HepG2 (cell line): ENCODE data around the gene TMEM200A. TPM values are rescaled to one million over a fixed set of nuclear protein-coding genes. Genes with fewer than 3 reads are reported as not detected.

Experiments used
- ATAC-seq: fragments of 200-7000 bp; cut with Tn5 transposase; 3 replicates; pipeline ENCODE4 v1.9.1; 2020; ENCODE audit warnings: mild to moderate bottlenecking, moderate library complexity
- BruUV-seq: library from RNA; stranded (reverse); fragments of 400-500 nt; replicated peaks from 2 replicates; lab custom pipeline; 2021; lab: Mats Ljungman, UMichigan
- CTCF ChIA-PET: fragments of 300-600 bp; formaldehyde crosslinking; extraction: SDS; loops from one replicate; lab custom pipeline; 2021; ENCODE audit warnings: low total read pairs, inconsistent platforms, low intra/inter-chr PET ratio; lab: Yijun Ruan, JAX
- POLR2A ChIA-PET: fragments of 350-600 bp; sonication (Branson Sonifier 250); formaldehyde crosslinking; loops from one replicate; lab custom pipeline; 2020; ENCODE audit warnings: antibody characterized with exemption, inconsistent platforms; lab: Yijun Ruan, JAX
- DNase-seq: peaks from one replicate; pipeline ENCODE4 v3.0.0-alpha.2; 2015; ENCODE audit warnings: low spot score
- FAIRE-seq: peaks from 3 replicates; lab custom pipeline; 2011; peaks lifted over from hg19 to GRCh38; lab: Jason Lieb, UNC
- H2AFZ ChIP-seq: one replicate; pipeline ENCODE4 v1.6.1; 2011; ENCODE audit warnings: low read length, inconsistent platforms
- H3K27ac ChIP-seq: fragments of 300-600 bp; 3 replicates; pipeline ENCODE4 v1.8.0; 2011; ENCODE audit warnings: mixed run types, mild to moderate bottlenecking, mixed read lengths, low read length, inconsistent platforms; ENCODE audit not compliant: insufficient read depth; ENCODE audit errors: extremely low read length
- H3K27me3 ChIP-seq, 2 experiments: fragments of 200-600 bp in 1 of 2; 2 replicates in 1 of 2; 3 replicates in 1 of 2; pipeline versions ENCODE4 v1.6.0 to v1.8.0; 2011; ENCODE audit warnings: low read length in 2 of 2, mild to moderate bottlenecking in 2 of 2, moderate library complexity in 2 of 2, inconsistent platforms in 1 of 2; ENCODE audit not compliant: insufficient read depth in 2 of 2, control insufficient read depth in 1 of 2
- H3K36me3 ChIP-seq, 2 experiments: fragments of 200-600 bp in 1 of 2; replicated peaks in 1 of 2; 2 replicates in 1 of 2; 3 replicates in 1 of 2; pipeline versions ENCODE4 v1.5.1 to v1.8.0; 2011; ENCODE audit warnings: low read length in 2 of 2, inconsistent platforms in 1 of 2; ENCODE audit not compliant: insufficient read depth in 2 of 2, control insufficient read depth in 1 of 2
- H3K4me1 ChIP-seq: 2 replicates; pipeline ENCODE4 v1.5.1; 2012; ENCODE audit warnings: low read length, inconsistent platforms; ENCODE audit not compliant: insufficient read depth
- H3K4me2 ChIP-seq: 2 replicates; pipeline ENCODE4 v1.6.0; 2011; ENCODE audit warnings: low read depth, low read length, inconsistent platforms
- H3K4me3 ChIP-seq, 3 experiments: fragments of 200-600 bp in 1 of 3; sonication (generic), shearing (Covaris generic) in 1 of 3; replicated peaks in 1 of 3; 2 replicates each; pipeline ENCODE4 v1.5.1; 2011 to 2016; ENCODE audit warnings: low read length in 3 of 3, inconsistent platforms in 2 of 3, low read depth in 2 of 3, mild to moderate bottlenecking in 2 of 3, control low read depth in 1 of 3, mixed read lengths in 1 of 3; ENCODE audit not compliant: insufficient read depth in 1 of 3
- H3K79me2 ChIP-seq: one replicate; pipeline ENCODE4 v1.6.1; 2011; ENCODE audit warnings: low read length, inconsistent platforms; ENCODE audit not compliant: insufficient read depth
- H3K9ac ChIP-seq: 2 replicates; pipeline ENCODE4 v1.6.0; 2011; ENCODE audit warnings: mild to moderate bottlenecking, low read depth, low read length, inconsistent platforms; ENCODE audit not compliant: insufficient read depth
- H3K9me3 ChIP-seq: 2 replicates; pipeline ENCODE4 v1.5.1; 2012; ENCODE audit warnings: mild to moderate bottlenecking, low read length
- H4K20me1 ChIP-seq: 2 replicates; pipeline ENCODE4 v1.6.0; 2011; ENCODE audit warnings: inconsistent platforms, mild to moderate bottlenecking, low read length, moderate library complexity; ENCODE audit not compliant: insufficient read depth
- CEBPB ChIP-seq: IDR thresholded peaks from 2 replicates; pipeline ENCODE4 v1.6.1; 2011; ENCODE audit warnings: low read depth, low read length, improper control_type of control experiment, borderline replicate concordance
- HINFP ChIP-seq: sonication (generic); formaldehyde crosslinking; IDR thresholded peaks from 2 replicates; pipeline ENCODE4 v1.4.0; 2020; ENCODE audit warnings: low read depth, mild to moderate bottlenecking, missing genetic modification reagents
- KMT2A ChIP-seq: sonication (generic); formaldehyde crosslinking; IDR thresholded peaks from 2 replicates; pipeline ENCODE4 v1.4.0; 2020; ENCODE audit warnings: missing genetic modification reagents
- RARA ChIP-seq: IDR thresholded peaks from 2 replicates; pipeline ENCODE4 v1.6.1; 2016; ENCODE audit warnings: missing genetic modification reagents, missing compliant biosample characterization
- ZNF3 ChIP-seq: IDR thresholded peaks from 2 replicates; pipeline ENCODE4 v1.7.0; 2017; ENCODE audit warnings: inconsistent platforms
- ZNF44 ChIP-seq: sonication (generic); formaldehyde crosslinking; IDR thresholded peaks from 2 replicates; pipeline ENCODE4 v1.5.1; 2020; ENCODE audit warnings: mild to moderate bottlenecking, missing genetic modification reagents
- ZNF441 ChIP-seq: sonication (generic); formaldehyde crosslinking; IDR thresholded peaks from 2 replicates; pipeline ENCODE4 v1.7.0; 2021; ENCODE audit warnings: missing genetic modification reagents, borderline replicate concordance
- ZNF446 ChIP-seq: sonication (generic); formaldehyde crosslinking; IDR thresholded peaks from 2 replicates; pipeline ENCODE4 v1.5.0; 2020; ENCODE audit warnings: mild to moderate bottlenecking, missing genetic modification reagents
- ZNF574 ChIP-seq: sonication (generic); formaldehyde crosslinking; IDR thresholded peaks from 2 replicates; pipeline ENCODE4 v1.4.0; 2020; ENCODE audit warnings: missing genetic modification reagents
- ZNF770 ChIP-seq: sonication (generic); formaldehyde crosslinking; IDR thresholded peaks from 2 replicates; pipeline ENCODE4 v1.5.0; 2020; ENCODE audit warnings: mild to moderate bottlenecking, missing genetic modification reagents
- ZSCAN25 ChIP-seq: sonication (generic); formaldehyde crosslinking; IDR thresholded peaks from 2 replicates; pipeline ENCODE4 v1.8.0; 2022; ENCODE audit warnings: mild to moderate bottlenecking, missing genetic modification reagents
- WGBS: methylation state at CpG from one replicate; pipeline ENCODE4 v1.1.6; 2017; ENCODE audit warnings: low lambda C conversion rate; 5-methylcytosine and 5-hydroxymethylcytosine counted together
- in situ Hi-C: cut with HindIII; loops from 2 replicates; pipeline ENCODE4 v1.10.0; 2017; ENCODE audit warnings: low pct_unique_long_range_greater_than_20kb; ENCODE audit not compliant: extremely low pct_ligation_motif_present
- intact Hi-C: fragments of 100-400 bp; cut with micrococcal nuclease; formaldehyde crosslinking; loops from one replicate; pipeline ENCODE4 v1.10.0; 2022; ENCODE audit not compliant: unreplicated experiment
- polyA plus RNA-seq, 8 experiments: library from polyadenylated mRNA; depleted of rRNA in 3 of 8; stranded (reverse) in 7 of 8; unstranded in 1 of 8; fragments of >200 nt; fragmentation: Illumina TruSeq in 4 of 8; extraction: Trizol in 4 of 8; gene quantifications; 2 replicates each; pipeline versions ENCODE4 v1.2.1 to v1.2.3, GENCODE V29; 2011 to 2016; ENCODE audit warnings: low read depth in 4 of 8, missing spikeins in 1 of 8, mixed read lengths in 1 of 8; ENCODE audit not compliant: insufficient read depth in 1 of 8
- total RNA-seq, 5 experiments: library from RNA; depleted of rRNA; stranded (reverse); fragments of >200 nt; fragmentation: Illumina TruSeq; extraction: Trizol; gene quantifications; 2 replicates each; pipeline ENCODE4 v1.2.3, GENCODE V29; 2016; ENCODE audit warnings: low read depth in 1 of 5

Gene TMEM200A
- total and polyA plus RNA-seq, 2 of the 13 experiments (the other 11 are each of a cell fraction or from before 2014, with no cell fraction given): 0.34 TPM; not detected in 1

DNA sequence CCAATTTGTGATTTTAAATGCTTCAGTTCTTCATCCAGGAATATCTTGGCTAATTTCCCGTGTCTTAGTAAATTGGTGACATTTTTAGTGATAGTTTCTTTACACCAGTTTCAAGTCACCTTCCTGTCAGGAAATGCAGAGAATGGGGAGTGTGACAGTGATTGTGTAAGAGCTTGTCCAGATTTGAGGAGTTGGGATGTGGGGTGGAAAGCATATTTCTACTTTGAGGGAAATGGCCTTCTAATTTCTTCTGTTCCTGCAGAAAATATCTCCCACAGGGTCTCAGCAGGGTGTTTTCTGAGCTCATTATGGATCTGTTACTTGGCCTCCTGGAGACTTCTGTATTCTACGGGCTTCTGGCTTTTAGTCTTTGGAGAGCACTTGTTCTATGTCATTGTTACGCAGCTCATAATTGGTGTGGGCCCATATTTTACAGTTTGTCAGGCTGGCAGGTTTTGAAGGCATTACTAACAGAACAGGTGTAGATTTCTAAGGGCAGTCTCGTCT lies 65.6 kb downstream of the TMEM200A start:
- no peak overlapping the region for H3K4me2 ChIP-seq
- no peak for ATAC-seq
- H3K4me1 ChIP-seq: no peaks in the 10 kb centered on the region
- no peak for DNase-seq
- no peaks in the 10 kb centered on the region for H3K9me3 ChIP-seq
- no peaks in the 10 kb centered on the region for H4K20me1 ChIP-seq
- POLR2A ChIA-PET: no interaction called here
- H2AFZ ChIP-seq: no peak overlapping the region
- no TSS peak for BruUV-seq
- 36% methylated on average over 4 of the region's 4 CpGs for WGBS
- FAIRE-seq: no peak
- intact Hi-C loops: loop anchor here (10.0 kb wide), 1 partner anchor 197 kb away; no protein-coding TSS in a partner anchor
- TF ChIP-seq CEBPB: 0 out of 2 replicates have a peak, but pooled peaks have one; percentile 13
- TF ChIP-seq ZNF770 (CRISPR knock-in tag): no peak
- no peaks in the 10 kb centered on the region for H3K27me3 ChIP-seq
- in situ Hi-C loops: no loop called here
- H3K9ac ChIP-seq: no peak overlapping the region
- CTCF ChIA-PET: no interaction called here
- H3K4me3 ChIP-seq: no peak overlapping the region
- no peaks in the 10 kb centered on the region for H3K79me2 ChIP-seq
- no peak overlapping the region for H3K27ac ChIP-seq
- no peaks in the 10 kb centered on the region for H3K36me3 ChIP-seq

DNA sequence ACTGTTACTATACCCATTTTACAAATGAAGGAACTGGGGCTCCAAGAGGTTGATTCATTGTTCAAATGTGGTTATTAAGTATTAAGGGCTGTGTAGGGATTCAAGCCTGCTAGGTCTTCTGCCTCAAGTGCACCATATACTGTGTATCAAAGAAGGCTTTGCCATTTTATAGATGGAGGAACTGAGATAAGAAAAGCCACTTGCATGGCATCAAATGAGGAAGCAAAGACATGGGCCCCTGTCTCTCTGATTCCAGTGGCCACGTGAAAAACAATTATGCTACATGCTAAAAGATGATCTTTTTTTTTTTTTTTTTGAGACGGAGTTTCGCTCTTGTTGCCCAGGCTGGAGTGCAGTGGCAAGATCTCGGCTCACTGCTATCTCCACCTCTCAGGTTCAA lies 67.0 kb downstream of the TMEM200A start:
- POLR2A ChIA-PET: no interaction called here
- no peak overlapping the region for H3K4me3 ChIP-seq
- 53% methylated on average over 4 of the region's 4 CpGs for WGBS
- ATAC-seq: no peak
- no peaks in the 10 kb centered on the region for H3K4me1 ChIP-seq
- DNase-seq: no peak
- no peaks in the 10 kb centered on the region for H4K20me1 ChIP-seq
- CTCF ChIA-PET: no interaction called here
- no peak overlapping the region for H3K27ac ChIP-seq
- no peaks in the 10 kb centered on the region for H3K27me3 ChIP-seq
- FAIRE-seq: no peak
- H3K36me3 ChIP-seq: no peaks in the 10 kb centered on the region
- no peak overlapping the region for H3K9ac ChIP-seq
- H3K9me3 ChIP-seq: no peaks in the 10 kb centered on the region
- no peaks in the 10 kb centered on the region for H3K79me2 ChIP-seq
- no peak overlapping the region for H2AFZ ChIP-seq
- no TSS peak for BruUV-seq
- in situ Hi-C loops: no loop called here
- no peak overlapping the region for H3K4me2 ChIP-seq
- intact Hi-C loops: loop anchor here (10.0 kb wide), 1 partner anchor 198 kb away; no protein-coding TSS in a partner anchor
- TF ChIP-seq ZSCAN25 (CRISPR knock-in tag) (no peak), RARA (CRISPR knock-in tag) (no peak), ZNF3 (CRISPR knock-in tag) (no peak), HINFP (no peak), ZNF446 (CRISPR knock-in tag) (no peak), ZNF441 (CRISPR knock-in tag) (no peak), ZNF44 (CRISPR knock-in tag) (no peak), KMT2A (CRISPR knock-in tag) (no peak), ZNF574 (CRISPR knock-in tag) (no peak)
